Memory B cell (primary cell): ENCODE results near the gene NR6A1.

Experiments used
- ATAC-seq: fragments of 150-1000 bp; cut with Tn5 transposase; 2 replicates; pipeline ENCODE4 v1.10.0; 2021; ENCODE audit warnings: low read depth, mild to moderate bottlenecking, moderate library complexity
- DNase-seq, 2 donors: peaks; one replicate each; pipeline ENCODE4 v3.0.0; 2022; ENCODE audit warnings: low spot score in 2 of 2
- H3K27ac Mint-ChIP-seq: one replicate; pipeline ENCODE4 v1.8.0; 2022; ENCODE audit warnings: mild to moderate bottlenecking, moderate library complexity, mixed read lengths
- H3K27me3 Mint-ChIP-seq: one replicate; pipeline ENCODE4 v1.8.0; 2022; ENCODE audit warnings: mixed read lengths
- H3K36me3 Mint-ChIP-seq: one replicate; pipeline ENCODE4 v1.8.0; 2022; ENCODE audit warnings: mild to moderate bottlenecking, mixed read lengths
- H3K4me1 Mint-ChIP-seq: one replicate; pipeline ENCODE4 v1.8.0; 2022; ENCODE audit warnings: mixed read lengths
- H3K4me3 Mint-ChIP-seq: one replicate; pipeline ENCODE4 v1.8.0; 2022; ENCODE audit warnings: mild to moderate bottlenecking, moderate library complexity, mixed read lengths
- H3K9me3 Mint-ChIP-seq: one replicate; pipeline ENCODE4 v1.8.0; 2022; ENCODE audit warnings: mixed read lengths

The NR6A1 gene

DNA sequence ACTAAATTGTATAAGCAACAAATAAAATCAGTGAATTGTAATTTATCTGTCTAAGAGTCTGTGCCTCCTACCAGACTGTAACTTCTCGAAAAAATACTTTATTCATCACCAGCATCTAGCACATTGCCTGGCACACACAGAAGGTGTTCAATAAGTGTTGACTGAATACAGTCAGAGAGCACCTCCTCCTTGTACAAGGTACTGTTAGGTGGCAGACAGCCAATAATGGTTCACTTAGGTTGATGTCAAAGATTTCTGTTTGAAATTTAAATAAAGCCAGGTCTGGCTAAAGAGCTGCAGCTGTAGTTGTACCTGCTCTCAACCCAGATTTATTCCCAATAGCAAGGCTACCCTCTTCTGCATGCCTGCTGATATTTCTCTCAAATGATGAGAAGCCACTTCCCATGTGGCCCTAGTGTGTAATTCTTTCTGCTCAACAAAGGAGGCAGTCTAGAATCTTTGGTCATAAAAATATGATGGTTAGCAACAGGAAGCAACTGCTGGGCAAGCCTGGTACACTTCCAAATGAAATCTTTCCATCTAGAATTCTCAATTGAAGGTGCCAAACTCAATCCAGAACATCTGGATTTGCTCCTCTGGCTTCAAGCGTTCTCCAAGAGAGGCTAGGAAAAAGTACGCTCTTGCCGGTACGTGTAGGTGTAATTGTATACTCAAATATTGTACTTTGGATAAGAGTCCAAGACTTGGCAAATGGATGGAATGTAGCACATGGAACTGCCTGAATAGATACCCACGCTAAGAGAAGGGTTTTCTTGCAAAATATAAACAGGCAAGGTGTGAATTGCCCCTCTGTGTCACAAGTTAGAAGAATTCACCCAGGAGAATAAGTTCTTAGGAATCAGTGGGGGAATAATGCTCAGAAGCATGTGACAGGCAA lies 95.6 kb downstream of the NR6A1 start:
- H3K4me1 Mint-ChIP-seq = no peaks in the 10 kb centered on the region
- no peak overlapping the region for H3K27ac Mint-ChIP-seq
- no peaks in the 10 kb centered on the region for H3K27me3 Mint-ChIP-seq
- H3K36me3 Mint-ChIP-seq = no peaks in the 10 kb centered on the region
- DNase-seq (no peak), ATAC-seq (no peak)
- H3K9me3 Mint-ChIP-seq = no peaks in the 10 kb centered on the region
- H3K4me3 Mint-ChIP-seq = no peak overlapping the region

DNA sequence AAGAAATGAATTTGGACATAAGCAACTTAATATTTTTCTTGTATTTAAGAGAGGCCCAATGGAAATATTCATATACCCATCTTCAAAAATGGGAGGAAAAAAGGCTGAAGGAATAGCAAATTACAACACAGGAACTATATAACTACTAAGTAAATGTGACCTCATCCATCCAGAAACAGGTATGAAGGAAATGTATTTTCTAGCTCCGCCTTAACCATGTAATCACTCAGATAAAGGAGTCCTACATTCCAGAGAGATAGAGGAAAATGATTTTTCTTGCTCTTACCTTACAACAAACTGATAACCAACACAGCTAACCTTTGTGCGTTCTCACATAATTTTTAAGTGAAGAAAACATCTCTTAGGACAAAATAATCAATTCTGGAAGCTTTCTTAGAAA lies 96.5 kb downstream of the NR6A1 start:
- Mint-ChIP-seq H3K4me3 (no peak overlapping the region), H3K4me1 (no peaks in the 10 kb centered on the region)

DNA sequence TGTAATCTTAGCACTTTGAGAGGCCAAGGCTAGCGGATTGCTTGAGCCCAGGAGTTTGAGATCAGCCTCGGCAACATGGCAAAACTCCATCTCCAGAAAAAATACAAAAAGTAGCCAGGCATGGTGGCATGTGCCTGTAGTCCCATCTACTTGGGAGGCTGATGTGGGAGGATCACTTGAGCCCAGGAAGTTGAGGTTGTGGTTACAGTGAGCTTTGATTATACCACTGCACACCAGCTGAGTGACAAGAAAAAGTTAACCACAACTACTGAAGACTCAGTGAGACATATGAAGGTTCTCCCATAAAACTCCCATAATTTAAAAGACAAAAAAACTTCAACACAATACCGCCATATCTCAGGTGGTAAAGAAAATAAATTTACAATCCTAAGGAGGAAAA lies 98.0 kb downstream of the NR6A1 start:
- H3K27me3 Mint-ChIP-seq = no peaks in the 10 kb centered on the region
- no peak for ATAC-seq
- no peak for DNase-seq
- H3K36me3 Mint-ChIP-seq = no peaks in the 10 kb centered on the region
- H3K4me1 Mint-ChIP-seq = no peaks in the 10 kb centered on the region
- H3K27ac Mint-ChIP-seq = no peak overlapping the region
- H3K4me3 Mint-ChIP-seq = no peak overlapping the region
- no peaks in the 10 kb centered on the region for H3K9me3 Mint-ChIP-seq

More for the DNA sequence above, 96.5 kb downstream of the NR6A1 start:
- ATAC-seq (no peak), DNase-seq (no peak)
- Mint-ChIP-seq H3K9me3 (no peaks in the 10 kb centered on the region), H3K27me3 (no peaks in the 10 kb centered on the region), H3K27ac (no peak overlapping the region), H3K36me3 (no peaks in the 10 kb centered on the region)

DNA sequence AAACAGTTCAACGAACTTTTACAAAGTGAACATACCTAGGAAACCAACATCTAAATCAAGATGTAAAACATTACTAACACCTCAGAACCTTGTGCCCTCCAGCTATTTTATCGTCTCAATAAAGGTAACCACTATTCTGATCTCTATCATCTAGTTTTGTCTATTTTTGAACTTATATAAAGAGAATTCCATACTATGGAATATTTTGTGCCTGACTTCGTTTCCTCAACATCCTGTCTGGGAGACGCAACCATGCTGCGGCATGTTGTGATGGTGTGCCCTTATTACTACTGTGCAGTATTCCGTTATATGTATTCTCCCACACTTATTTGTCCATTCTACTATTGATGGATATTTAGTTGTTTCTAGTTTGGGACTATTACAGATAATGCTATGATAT lies 99.2 kb downstream of the NR6A1 start:
- Mint-ChIP-seq H3K36me3 (no peaks in the 10 kb centered on the region), H3K9me3 (no peaks in the 10 kb centered on the region), H3K4me3 (no peak overlapping the region), H3K4me1 (no peaks in the 10 kb centered on the region), H3K27me3 (no peaks in the 10 kb centered on the region), H3K27ac (no peak overlapping the region)
- DNase-seq (no peak), ATAC-seq (no peak)

DNA sequence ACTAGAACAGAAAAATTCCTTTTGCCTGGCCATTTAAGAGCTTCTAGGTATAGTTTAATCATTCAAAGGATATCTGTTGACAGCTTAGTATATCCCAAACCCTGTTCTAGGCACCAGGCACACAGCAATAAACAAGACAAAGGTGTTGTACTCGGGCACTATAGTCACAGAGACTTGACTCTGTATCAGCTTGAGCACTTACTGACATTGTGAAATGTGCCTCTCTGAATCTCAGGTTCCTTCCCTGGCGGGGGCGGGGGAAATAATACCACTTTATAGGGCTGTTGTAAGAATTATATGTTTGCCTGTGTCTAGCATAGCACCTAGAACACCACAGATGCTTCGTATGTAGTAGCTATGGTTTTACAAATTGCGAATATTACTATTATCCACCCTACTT lies 104.5 kb downstream of the NR6A1 start:
- Mint-ChIP-seq H3K27ac (no peak overlapping the region), H3K27me3 (no peaks in the 10 kb centered on the region), H3K4me3 (no peak overlapping the region), H3K9me3 (no peaks in the 10 kb centered on the region), H3K36me3 (no peaks in the 10 kb centered on the region), H3K4me1 (no peaks in the 10 kb centered on the region)
- ATAC-seq (no peak), DNase-seq (no peak)

DNA sequence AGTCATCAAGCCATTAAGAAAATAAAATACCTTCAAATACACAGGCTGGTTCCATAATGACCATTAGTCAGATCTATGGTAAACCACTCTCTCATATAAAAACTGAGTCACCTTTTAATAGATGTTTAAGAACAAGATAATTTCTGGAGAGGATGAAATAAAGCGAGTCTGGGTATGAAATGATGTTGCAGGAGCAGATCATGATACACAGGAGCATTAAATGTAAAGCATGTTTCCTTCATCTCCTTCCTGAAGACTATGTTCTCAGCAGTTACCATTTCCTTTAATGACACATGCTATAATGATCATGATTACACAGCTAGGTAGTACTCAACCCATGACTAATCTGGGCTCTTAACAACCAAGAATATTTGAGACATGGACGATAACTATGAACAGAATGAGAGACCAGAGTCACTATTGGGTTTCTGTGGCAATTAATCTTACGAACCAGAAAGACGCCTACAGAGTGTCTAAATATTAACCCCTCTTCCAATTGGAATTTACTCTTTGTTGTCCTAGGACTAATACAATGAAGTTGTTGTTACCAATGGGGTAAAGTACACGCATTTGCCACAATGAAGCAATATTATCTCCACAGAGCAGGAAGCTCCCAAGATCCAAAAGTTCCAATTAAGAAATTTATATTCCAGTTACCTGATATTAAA lies 105.6 kb downstream of the NR6A1 start:
- Mint-ChIP-seq H3K36me3 (no peaks in the 10 kb centered on the region), H3K27me3 (peaks cover 2% of the 10 kb centered on the region), H3K4me1 (no peaks in the 10 kb centered on the region), H3K9me3 (no peaks in the 10 kb centered on the region), H3K27ac (no peak overlapping the region), H3K4me3 (no peak overlapping the region)
- DNase-seq (no peak), ATAC-seq (no peak)

DNA sequence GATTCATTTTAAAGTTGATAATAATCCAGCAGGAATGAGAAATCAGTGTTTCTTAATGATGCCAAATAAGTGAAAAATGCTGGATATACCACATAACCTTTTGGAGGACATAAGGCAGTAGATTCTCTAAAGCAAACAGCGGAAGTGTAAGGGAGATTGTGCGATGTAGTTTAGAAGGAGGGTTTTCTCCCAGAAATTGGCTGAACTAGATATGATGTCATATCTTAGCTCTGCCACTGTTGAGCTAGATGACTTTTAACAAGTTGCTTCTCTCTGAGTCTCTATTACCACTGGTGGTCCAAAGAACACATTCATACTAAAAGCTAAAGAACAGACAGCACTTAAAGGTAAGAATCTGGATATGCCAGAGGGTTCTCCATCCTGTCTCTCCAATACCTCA lies 107.0 kb downstream of the NR6A1 start:
- Mint-ChIP-seq H3K27me3 (peaks cover 5% of the 10 kb centered on the region), H3K27ac (no peak overlapping the region), H3K4me1 (peaks cover 4% of the 10 kb centered on the region), H3K9me3 (no peaks in the 10 kb centered on the region), H3K4me3 (no peak overlapping the region), H3K36me3 (no peaks in the 10 kb centered on the region)
- no peak for DNase-seq
- ATAC-seq = no peak

DNA sequence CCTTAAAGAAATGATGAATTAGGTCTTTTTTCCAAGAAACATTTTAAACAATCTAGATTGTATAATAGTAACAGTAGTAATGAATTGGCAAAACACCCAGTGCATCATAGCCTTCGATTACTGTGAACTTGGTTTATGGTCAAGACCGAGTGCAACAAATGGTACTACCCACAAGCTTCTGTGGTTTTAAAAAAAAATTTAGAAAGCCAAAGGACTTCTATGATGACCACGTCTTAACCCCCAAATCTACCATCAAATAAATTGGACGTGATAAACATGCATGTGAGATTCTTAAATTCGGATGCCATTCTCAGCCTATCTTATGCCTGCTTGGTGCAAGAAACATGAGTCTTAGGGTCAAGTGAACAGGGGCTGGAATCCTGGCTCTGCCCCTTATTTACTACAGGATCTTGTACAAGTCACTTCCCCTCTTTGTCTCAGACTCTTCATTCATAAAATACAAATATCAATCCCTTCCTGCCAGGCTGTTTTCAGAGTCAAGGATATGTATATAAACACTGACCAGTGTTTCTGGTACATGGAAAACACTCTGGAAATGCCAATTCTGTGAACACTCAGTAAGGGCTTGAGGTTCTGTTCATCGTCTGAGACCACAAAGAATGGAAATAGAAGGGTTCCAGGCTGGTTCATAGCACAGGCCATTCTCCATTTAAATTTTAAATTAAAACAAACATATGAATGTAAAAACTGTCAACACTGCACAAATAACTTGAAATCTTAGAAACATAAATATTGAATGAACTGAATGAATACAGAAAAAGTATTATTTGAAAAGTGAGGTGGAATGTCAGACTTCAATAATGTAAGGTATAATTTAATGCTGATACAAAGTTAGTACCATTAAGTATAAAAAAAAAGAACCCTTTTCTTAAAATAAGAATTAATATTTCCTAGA lies 107.8 kb downstream of the NR6A1 start:
- no peaks in the 10 kb centered on the region for H3K36me3 Mint-ChIP-seq
- H3K27ac Mint-ChIP-seq = no peak overlapping the region
- peaks cover 11% of the 10 kb centered on the region for H3K4me1 Mint-ChIP-seq
- no peak overlapping the region for H3K4me3 Mint-ChIP-seq
- ATAC-seq (no peak), DNase-seq (no peak)
- peaks cover 5% of the 10 kb centered on the region for H3K27me3 Mint-ChIP-seq
- H3K9me3 Mint-ChIP-seq = no peaks in the 10 kb centered on the region

DNA sequence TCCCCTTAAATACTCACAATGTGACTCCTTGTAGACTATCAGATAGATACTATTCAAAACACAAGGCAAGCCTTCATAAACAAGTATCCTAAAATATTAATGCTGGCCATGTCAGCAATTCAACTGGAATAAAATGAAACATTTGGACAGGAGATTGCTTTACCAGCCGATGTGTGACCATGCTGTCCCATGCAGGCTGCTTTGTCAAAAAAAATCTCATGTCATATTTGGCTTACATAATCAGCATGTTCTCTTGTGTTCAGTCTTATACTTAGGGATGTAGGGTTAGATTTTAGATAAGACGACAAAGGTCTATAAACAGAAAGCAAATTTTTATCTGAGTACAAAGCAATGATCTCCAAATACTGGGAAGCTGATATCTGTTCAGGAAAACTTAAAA lies 108.5 kb downstream of the NR6A1 start:
- peaks cover 5% of the 10 kb centered on the region for H3K27me3 Mint-ChIP-seq
- no peak overlapping the region for H3K4me3 Mint-ChIP-seq
- no peaks in the 10 kb centered on the region for H3K36me3 Mint-ChIP-seq
- no peak for ATAC-seq
- peaks cover 13% of the 10 kb centered on the region for H3K4me1 Mint-ChIP-seq
- no peak for DNase-seq
- H3K27ac Mint-ChIP-seq = no peak overlapping the region
- no peaks in the 10 kb centered on the region for H3K9me3 Mint-ChIP-seq

DNA sequence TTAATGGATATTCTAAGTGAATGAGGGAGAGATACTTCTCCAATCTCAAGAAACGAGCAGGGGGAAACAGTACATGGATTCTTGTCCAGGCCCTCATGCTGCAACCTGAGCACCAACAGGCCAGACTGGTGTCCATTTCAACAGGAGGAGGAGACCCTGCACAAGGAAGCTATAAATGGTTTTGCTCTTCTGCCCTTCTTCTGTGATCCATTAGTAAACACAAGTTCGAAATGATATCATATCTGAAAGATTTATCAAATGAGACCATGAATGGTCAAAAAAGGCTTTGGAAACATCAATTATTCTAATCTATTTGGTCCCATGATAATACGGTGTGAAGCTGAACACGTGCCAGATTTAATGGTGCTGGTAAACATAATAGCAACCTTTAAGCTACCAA lies 109.8 kb downstream of the NR6A1 start:
- no peak overlapping the region for H3K27ac Mint-ChIP-seq
- peaks cover 5% of the 10 kb centered on the region for H3K27me3 Mint-ChIP-seq
- DNase-seq (no peak), ATAC-seq (no peak)
- H3K9me3 Mint-ChIP-seq = no peaks in the 10 kb centered on the region
- H3K4me3 Mint-ChIP-seq = no peak overlapping the region
- H3K4me1 Mint-ChIP-seq = peaks cover 13% of the 10 kb centered on the region
- no peaks in the 10 kb centered on the region for H3K36me3 Mint-ChIP-seq

DNA sequence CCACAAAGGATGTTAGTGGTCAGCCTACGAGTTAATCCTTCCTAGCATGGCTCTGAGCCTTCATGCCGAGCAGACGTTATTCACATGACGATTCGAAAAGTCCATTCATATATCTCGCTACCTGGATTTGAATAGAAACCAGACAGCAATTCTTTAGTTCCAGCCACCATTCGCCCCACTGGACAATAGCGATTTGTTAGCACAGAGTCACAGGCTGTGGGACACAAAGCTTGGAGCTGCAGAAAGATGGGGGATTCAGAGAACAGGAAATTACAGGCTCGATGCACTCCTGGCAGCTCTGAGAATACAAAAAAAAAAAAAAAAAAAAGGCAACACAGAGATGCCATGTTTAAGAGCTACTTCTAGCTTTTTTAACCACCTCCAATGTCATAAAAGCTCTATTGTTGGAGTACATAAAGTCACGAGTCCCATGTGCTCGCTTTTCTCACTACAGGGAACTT lies 110.7 kb downstream of the NR6A1 start:
- DNase-seq (no peak), ATAC-seq (no peak)
- no peaks in the 10 kb centered on the region for H3K9me3 Mint-ChIP-seq
- no peak overlapping the region for H3K27ac Mint-ChIP-seq
- no peaks in the 10 kb centered on the region for H3K36me3 Mint-ChIP-seq
- peaks cover 5% of the 10 kb centered on the region for H3K27me3 Mint-ChIP-seq
- H3K4me3 Mint-ChIP-seq = peak overlapping the region; percentile 49
- H3K4me1 Mint-ChIP-seq = peaks cover 13% of the 10 kb centered on the region

DNA sequence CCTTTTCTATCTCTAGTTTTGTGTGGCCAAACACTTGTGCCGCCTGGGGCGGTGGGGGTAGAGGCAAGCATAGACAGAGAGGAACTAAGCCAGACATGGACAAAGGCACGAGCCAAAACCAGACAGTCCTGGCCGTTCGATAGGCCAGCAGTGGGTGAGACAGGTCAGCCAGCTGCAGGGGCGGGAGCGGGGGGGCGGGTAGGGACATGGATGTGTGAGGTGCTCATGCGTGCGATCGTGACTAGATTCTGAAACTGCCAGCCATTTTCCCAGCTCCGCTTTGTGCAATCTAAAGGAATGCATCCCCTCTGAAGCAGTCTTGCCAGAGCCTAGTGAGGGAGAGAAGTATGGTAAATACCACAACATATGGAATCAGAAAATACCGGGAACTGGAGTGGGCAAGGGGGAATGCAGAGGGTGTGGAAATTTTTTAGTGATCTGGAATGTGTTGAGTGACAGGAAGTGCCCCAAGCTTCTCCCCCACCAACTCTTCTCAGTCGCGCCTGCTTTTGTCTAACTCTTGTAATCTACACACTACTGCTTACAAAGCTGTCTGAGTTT lies 111.9 kb downstream of the NR6A1 start:
- peaks cover 5% of the 10 kb centered on the region for H3K27me3 Mint-ChIP-seq
- H3K4me1 Mint-ChIP-seq = peaks cover 13% of the 10 kb centered on the region
- no peaks in the 10 kb centered on the region for H3K36me3 Mint-ChIP-seq
- no peak overlapping the region for H3K27ac Mint-ChIP-seq
- DNase-seq = peak; percentile 6 to 13
- ATAC-seq = peak; percentile 51
- no peaks in the 10 kb centered on the region for H3K9me3 Mint-ChIP-seq
- peak overlapping the region; percentile 85 for H3K4me3 Mint-ChIP-seq

DNA sequence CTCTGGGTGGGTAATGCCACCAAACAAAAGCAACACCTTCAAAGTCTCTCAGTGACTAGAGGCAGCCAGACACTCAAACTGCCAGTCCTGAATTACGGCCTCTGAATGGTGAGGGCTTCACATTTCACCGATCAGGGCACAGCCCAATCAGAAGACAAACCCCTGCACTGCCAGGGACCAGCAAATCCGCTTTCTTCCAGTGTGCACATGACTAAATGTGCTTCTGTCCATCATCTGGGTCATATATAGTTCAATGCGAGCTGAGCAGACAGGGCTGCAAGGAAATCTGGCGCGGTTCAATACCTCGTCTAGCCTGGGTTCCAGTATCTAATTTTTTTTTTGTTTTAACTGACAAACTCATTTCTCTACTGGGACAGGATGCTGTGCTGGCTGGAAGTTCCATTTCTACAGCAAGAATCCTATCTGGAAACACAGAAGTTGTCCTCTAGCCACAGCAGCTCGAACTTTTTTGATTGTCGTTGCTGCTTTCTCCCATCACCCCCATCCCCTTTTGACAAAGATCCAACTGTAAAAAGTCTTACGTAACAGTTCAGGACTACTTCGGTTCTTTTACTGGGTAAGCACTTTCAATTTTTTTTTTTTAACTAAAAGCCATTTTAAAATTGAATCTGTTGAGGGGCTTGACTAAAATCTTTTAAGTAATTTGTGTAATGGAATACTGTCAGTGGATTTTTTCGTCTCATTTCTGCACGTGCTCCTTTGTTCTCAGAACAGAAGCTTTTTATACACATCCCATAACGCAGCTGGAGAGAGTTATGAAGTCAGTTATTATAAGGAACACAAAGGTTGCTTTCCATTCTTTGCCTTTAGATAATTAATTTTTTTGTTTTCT lies 112.7 kb downstream of the NR6A1 start:
- H3K4me1 Mint-ChIP-seq = peaks cover 13% of the 10 kb centered on the region
- DNase-seq = peak in 1 of 2 donors; percentile 12
- H3K27ac Mint-ChIP-seq = no peak overlapping the region
- H3K9me3 Mint-ChIP-seq = no peaks in the 10 kb centered on the region
- no peaks in the 10 kb centered on the region for H3K36me3 Mint-ChIP-seq
- peak overlapping the region; percentile 85 for H3K4me3 Mint-ChIP-seq
- peaks cover 5% of the 10 kb centered on the region for H3K27me3 Mint-ChIP-seq
- peak; percentile 80 for ATAC-seq
